Psoas muscle (tissue), 8 donors: Measurements from ENCODE around the gene CAPN15. TPM values are rescaled to one million over a fixed set of nuclear protein-coding genes. Genes with fewer than 3 reads are reported as not detected.

Source experiments
- ATAC-seq, 4 donors: fragments of 200-7000 bp; cut with Tn5 transposase; one replicate each; pipeline ENCODE4 v1.9.1; 2020; ENCODE audit warnings: moderate library complexity in 3 of 4, mild to moderate bottlenecking in 2 of 4
- DNase-seq, 2 donors: peaks; one replicate each; pipeline ENCODE4 v3.0.0-alpha.2; 2020
- H3K27ac ChIP-seq: fragments of 200-600 bp; one replicate; pipeline ENCODE4 v1.8.0; 2022
- H3K27me3 ChIP-seq, 3 donors: fragments of 200-600 bp in 1 of 3; one replicate each; pipeline versions ENCODE4 v1.6.1 to v1.8.0; 2013 to 2022; ENCODE audit warnings: low read length in 2 of 3, mild to moderate bottlenecking in 2 of 3, moderate library complexity in 1 of 3; ENCODE audit not compliant: insufficient read depth in 3 of 3
- H3K36me3 ChIP-seq, 2 donors: fragments of 200-600 bp in 1 of 2; one replicate each; pipeline versions ENCODE4 v1.6.1 to v1.8.0; 2013 to 2022; ENCODE audit warnings: low read depth in 1 of 2, mild to moderate bottlenecking in 1 of 2, moderate library complexity in 1 of 2; ENCODE audit not compliant: insufficient read depth in 1 of 2
- H3K4me1 ChIP-seq: fragments of 200-600 bp; one replicate; pipeline ENCODE4 v1.8.0; 2022
- H3K4me3 ChIP-seq: fragments of 200-600 bp; one replicate; pipeline ENCODE4 v1.8.0; 2022; ENCODE audit warnings: mild to moderate bottlenecking
- H3K9me3 ChIP-seq: fragments of 200-600 bp; one replicate; pipeline ENCODE4 v1.8.0; 2022
- CTCF ChIP-seq: fragments of 200-600 bp; IDR thresholded peaks from one replicate; pipeline ENCODE4 v1.8.0; 2022; ENCODE audit warnings: antibody characterized with exemption
- WGBS, 3 donors: extraction: QIAGEN DNeasy Blood & Tissue Kit; methylation state at CpG; one replicate each; pipeline versions ENCODE4 v1.1.6 to v1.1.7; 2013; 5-methylcytosine and 5-hydroxymethylcytosine counted together
- intact Hi-C, 2 donors: fragments of 100-400 bp; cut with DNase I; formaldehyde crosslinking; loops; one replicate each; pipeline versions ENCODE4 v1.11.0 to v1.14.2; 2022
- polyA plus RNA-seq, 3 donors: library from polyadenylated mRNA; stranded (reverse); fragments of 200-250 nt; gene quantifications; one replicate each; pipeline ENCODE4 v1.2.3, GENCODE V29; 2013
- total RNA-seq, 4 donors: library from RNA; stranded (reverse); fragmentation: NEBNext Ultra II Directional in 2 of 4; extraction: Animal tissue kit (Norgen Biotek cat#: 25700) in 2 of 4; gene quantifications; one replicate each; pipeline versions ENCODE4 v1.2.1 to v1.2.4, GENCODE V29; 2021 to 2023
- donor health status: healthy with polysubstance abuse.
- donor health status: DM: no; HTN: no; CAD: no; lungs with moderate emphysema.
- donor health status: Bipolar disorder and iron deficiency.
- donor health status: healthy.
- donor health status: DM: yes; HTN: yes; CAD: no.
- donor health status: DM: no; HTN: no; CAD: no.
- donor health status: DM: no; HTN: no; CAD: no.
- donor health status: DM: yes; HTN: yes; CAD: no.

Gene CAPN15
- total and polyA plus RNA-seq, 7 donors = 14.9 to 32.1 (median 25.5) TPM

GRCh38 chr16:558298-559020 is 30.9 kb downstream of the CAPN15 start:
- H3K9me3 ChIP-seq = no peaks in the 10 kb centered on the region
- H3K36me3 ChIP-seq = peaks cover 0 to 6% of the 10 kb centered on the region in 2 donors
- TF ChIP-seq CTCF = no peak
- 36 to 43% (median 42%) methylated on average over 22 of the region's 22 CpGs for WGBS, 3 donors
- H3K27ac ChIP-seq = no peak overlapping the region
- H3K4me1 ChIP-seq = no peaks in the 10 kb centered on the region
- intact Hi-C loops = no loop called here
- H3K27me3 ChIP-seq = peaks cover 0 to 40% (median 15%) of the 10 kb centered on the region in 3 donors
- ATAC-seq (no peak), DNase-seq (no peak)
- no peak overlapping the region for H3K4me3 ChIP-seq

GRCh38 chr16:559021-559380 is 31.5 kb downstream of the CAPN15 start:
- H3K4me1 ChIP-seq = no peaks in the 10 kb centered on the region
- H3K27me3 ChIP-seq = peaks cover 0 to 40% (median 15%) of the 10 kb centered on the region in 3 donors
- intact Hi-C loops = no loop called here
- H3K9me3 ChIP-seq = no peaks in the 10 kb centered on the region
- no peak for DNase-seq
- no peak overlapping the region for H3K4me3 ChIP-seq
- 64 to 71% (median 65%) methylated on average over 15 of the region's 15 CpGs for WGBS, 3 donors
- no peak for TF ChIP-seq CTCF
- no peak for ATAC-seq
- H3K36me3 ChIP-seq = peaks cover 0 to 1% of the 10 kb centered on the region in 2 donors
- H3K27ac ChIP-seq = no peak overlapping the region

- H3K27me3 ChIP-seq = peaks cover 0 to 40% (median 15%) of the 10 kb centered on the region in 3 donors
- no peak overlapping the region for H3K4me3 ChIP-seq
- WGBS, 3 donors = 9 to 13% (median 12%) methylated on average over 38 to 62 of the region's 62 CpGs
These were observed 32.1 kb downstream of the CAPN15 start for GRCh38 chr16:559411-560203.

GRCh38 chr16:560204-560700 is 32.7 kb downstream of the CAPN15 start, which contains the start of gene PRR35:
PRR35 (plus strand) TSS chr16:560394; CDS start chr16:563295, 2,901 bp downstream.
- H3K27me3 ChIP-seq = peaks cover 0 to 40% (median 15%) of the 10 kb centered on the region in 3 donors
- WGBS, 3 donors = 0 to 5% (median 1%) methylated on average over 4 to 83 of the region's 84 CpGs
- no peak within 1 kb of the TSS for H3K4me3 ChIP-seq
- DNase-seq = no peak
- intact Hi-C loops = no loop called here
- no peaks in the 10 kb centered on the region for H3K9me3 ChIP-seq
- no peak for ATAC-seq
- H3K4me1 ChIP-seq = no peaks in the 10 kb centered on the region
- no peak for TF ChIP-seq CTCF
- H3K36me3 ChIP-seq = no peaks in the 10 kb centered on the region
- no peak within 1 kb of the TSS for H3K27ac ChIP-seq

More at GRCh38 chr16:559411-560203, 32.1 kb downstream of the CAPN15 start:
- H3K9me3 ChIP-seq = no peaks in the 10 kb centered on the region
- intact Hi-C loops = no loop called here
- H3K4me1 ChIP-seq = no peaks in the 10 kb centered on the region
- no peak overlapping the region for H3K27ac ChIP-seq
- TF ChIP-seq CTCF = no peak
- no peak for DNase-seq
- ATAC-seq = no peak
- no peaks in the 10 kb centered on the region for H3K36me3 ChIP-seq
